IgD-negative memory B cell (primary cell): ENCODE data around the gene MED13. TPM values are rescaled to one million over a fixed set of nuclear protein-coding genes. Genes with fewer than 3 reads are reported as not detected.

ENCODE experiments used
- H3K27ac Mint-ChIP-seq, 3 donors: one replicate each; pipeline ENCODE4 v1.8.0; 2020 to 2022; ENCODE audit warnings: mild to moderate bottlenecking in 3 of 3, mixed read lengths in 3 of 3, moderate library complexity in 1 of 3
- H3K27me3 Mint-ChIP-seq: one replicate; pipeline ENCODE4 v1.8.0; 2021; ENCODE audit warnings: mixed read lengths
- H3K36me3 Mint-ChIP-seq: one replicate; pipeline ENCODE4 v1.8.0; 2020; ENCODE audit warnings: mild to moderate bottlenecking, mixed read lengths
- H3K4me1 Mint-ChIP-seq, 3 donors: one replicate each; pipeline ENCODE4 v1.8.0; 2020 to 2022; ENCODE audit warnings: mixed read lengths in 3 of 3, mild to moderate bottlenecking in 1 of 3
- H3K4me3 Mint-ChIP-seq, 4 donors: one replicate each; pipeline ENCODE4 v1.8.0; 2020 to 2022; ENCODE audit warnings: mild to moderate bottlenecking in 4 of 4, mixed read lengths in 4 of 4, moderate library complexity in 3 of 4
- H3K9me3 Mint-ChIP-seq, 3 donors: one replicate each; pipeline ENCODE4 v1.8.0; 2020 to 2021; ENCODE audit warnings: mixed read lengths in 3 of 3, mild to moderate bottlenecking in 1 of 3
- polyA plus RNA-seq: library from polyadenylated mRNA; unstranded; fragments of 300-500 nt; fragmentation: Illumina TruSeq; gene quantifications from one replicate; pipeline ENCODE4 v1.2.3, GENCODE V29; 2021

MED13 gene, protein sequence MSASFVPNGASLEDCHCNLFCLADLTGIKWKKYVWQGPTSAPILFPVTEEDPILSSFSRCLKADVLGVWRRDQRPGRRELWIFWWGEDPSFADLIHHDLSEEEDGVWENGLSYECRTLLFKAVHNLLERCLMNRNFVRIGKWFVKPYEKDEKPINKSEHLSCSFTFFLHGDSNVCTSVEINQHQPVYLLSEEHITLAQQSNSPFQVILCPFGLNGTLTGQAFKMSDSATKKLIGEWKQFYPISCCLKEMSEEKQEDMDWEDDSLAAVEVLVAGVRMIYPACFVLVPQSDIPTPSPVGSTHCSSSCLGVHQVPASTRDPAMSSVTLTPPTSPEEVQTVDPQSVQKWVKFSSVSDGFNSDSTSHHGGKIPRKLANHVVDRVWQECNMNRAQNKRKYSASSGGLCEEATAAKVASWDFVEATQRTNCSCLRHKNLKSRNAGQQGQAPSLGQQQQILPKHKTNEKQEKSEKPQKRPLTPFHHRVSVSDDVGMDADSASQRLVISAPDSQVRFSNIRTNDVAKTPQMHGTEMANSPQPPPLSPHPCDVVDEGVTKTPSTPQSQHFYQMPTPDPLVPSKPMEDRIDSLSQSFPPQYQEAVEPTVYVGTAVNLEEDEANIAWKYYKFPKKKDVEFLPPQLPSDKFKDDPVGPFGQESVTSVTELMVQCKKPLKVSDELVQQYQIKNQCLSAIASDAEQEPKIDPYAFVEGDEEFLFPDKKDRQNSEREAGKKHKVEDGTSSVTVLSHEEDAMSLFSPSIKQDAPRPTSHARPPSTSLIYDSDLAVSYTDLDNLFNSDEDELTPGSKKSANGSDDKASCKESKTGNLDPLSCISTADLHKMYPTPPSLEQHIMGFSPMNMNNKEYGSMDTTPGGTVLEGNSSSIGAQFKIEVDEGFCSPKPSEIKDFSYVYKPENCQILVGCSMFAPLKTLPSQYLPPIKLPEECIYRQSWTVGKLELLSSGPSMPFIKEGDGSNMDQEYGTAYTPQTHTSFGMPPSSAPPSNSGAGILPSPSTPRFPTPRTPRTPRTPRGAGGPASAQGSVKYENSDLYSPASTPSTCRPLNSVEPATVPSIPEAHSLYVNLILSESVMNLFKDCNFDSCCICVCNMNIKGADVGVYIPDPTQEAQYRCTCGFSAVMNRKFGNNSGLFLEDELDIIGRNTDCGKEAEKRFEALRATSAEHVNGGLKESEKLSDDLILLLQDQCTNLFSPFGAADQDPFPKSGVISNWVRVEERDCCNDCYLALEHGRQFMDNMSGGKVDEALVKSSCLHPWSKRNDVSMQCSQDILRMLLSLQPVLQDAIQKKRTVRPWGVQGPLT (N-terminal part only)
- 3.7 TPM for polyA plus RNA-seq

DNA sequence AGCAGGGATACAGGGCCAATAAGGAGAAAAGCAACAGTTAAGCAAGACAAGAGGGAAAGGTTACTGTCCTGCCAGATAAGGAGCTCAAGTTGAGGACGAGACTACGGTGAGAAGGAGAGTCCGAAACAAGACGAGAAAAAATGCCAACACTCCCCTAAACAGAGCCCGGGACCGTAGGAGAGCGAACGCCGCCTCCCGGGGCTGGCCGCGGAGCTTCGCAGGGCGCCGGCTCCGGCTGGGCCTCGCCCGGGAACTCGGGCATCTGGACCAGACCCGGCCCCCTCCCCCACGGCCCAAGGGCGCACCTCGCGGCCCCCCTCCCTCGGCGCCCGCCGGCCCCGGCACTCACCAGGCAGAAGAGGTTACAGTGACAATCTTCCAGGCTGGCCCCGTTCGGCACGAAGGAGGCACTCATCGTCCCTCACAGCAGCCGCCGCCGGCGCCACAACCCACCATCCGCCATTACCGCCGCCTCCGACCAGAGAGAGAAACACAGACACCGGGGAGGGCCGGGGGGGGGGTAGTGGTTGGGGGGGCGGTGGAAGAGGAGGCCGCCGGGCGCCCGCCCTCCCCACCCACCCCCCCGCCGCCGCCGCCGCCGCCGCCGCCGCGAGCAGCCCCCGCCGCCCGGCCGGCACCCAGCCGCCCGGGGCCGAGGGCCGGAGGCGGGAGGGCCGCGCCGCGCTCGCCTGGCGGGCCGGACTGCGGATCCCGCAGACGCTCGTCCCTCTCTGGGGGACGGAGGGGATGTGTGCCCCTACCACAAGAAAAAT, at the start of gene MED13:
Gene MED13, minus strand, starts transcription at position 488 of the 773 bp plus-strand sequence. Its CDS starts 73 bp downstream, at position 415.
- H3K36me3 Mint-ChIP-seq: peaks cover 3% of the 10 kb centered on the region
- peak within 1 kb of the TSS; percentile 91 to 100 (median 98) for H3K4me3 Mint-ChIP-seq
- peaks cover 32 to 38% (median 34%) of the 10 kb centered on the region in 3 donors for H3K4me1 Mint-ChIP-seq
- no peaks in the 10 kb centered on the region for H3K9me3 Mint-ChIP-seq
- H3K27ac Mint-ChIP-seq: peak within 1 kb of the TSS; percentile 97 to 99 (median 99)
- H3K27me3 Mint-ChIP-seq: no peaks in the 10 kb centered on the region

- H3K27ac Mint-ChIP-seq: no peak overlapping the region
- peak overlapping the region in 1 of 4 donors; percentile 63 for H3K4me3 Mint-ChIP-seq
- no peaks in the 10 kb centered on the region for H3K9me3 Mint-ChIP-seq
- peaks cover 0 to 2% (median 0%) of the 10 kb centered on the region in 3 donors for H3K4me1 Mint-ChIP-seq
- no peaks in the 10 kb centered on the region for H3K36me3 Mint-ChIP-seq
- peaks cover 1% of the 10 kb centered on the region for H3K27me3 Mint-ChIP-seq
These were observed 47.2 kb upstream of the MED13 start for GRCh38 chr17:62112229-62112628.

DNA sequence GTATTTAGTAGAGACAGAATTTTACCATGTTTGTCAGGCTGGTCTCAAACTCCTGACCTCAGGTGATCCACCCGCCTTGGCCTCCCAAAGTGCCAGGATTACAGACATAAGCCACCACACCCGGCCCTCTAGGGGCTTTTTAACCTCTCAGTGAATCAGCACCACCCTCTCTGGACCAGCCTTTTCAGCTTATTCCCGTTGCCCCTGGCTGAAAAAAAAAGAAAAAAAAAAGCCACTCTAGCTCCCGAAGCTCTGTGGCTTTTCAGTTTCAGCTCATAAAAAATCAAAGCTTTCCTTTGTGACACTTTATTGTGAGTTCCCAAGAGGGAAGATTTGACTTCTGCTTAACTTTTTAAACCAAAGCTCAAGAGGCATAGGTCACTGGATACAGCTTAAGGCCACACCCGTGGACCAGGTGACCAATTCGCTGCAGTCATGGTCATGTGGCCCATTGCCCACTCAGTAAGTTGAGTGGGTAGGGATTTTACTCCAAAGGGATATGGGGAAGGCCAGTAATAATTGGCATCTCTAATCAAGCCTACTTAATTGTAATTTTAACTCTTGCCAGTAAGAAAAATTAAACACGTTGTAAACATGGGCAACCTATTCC, 46.6 kb upstream of the MED13 start:
- peaks cover 1% of the 10 kb centered on the region for H3K27me3 Mint-ChIP-seq
- peaks cover 0 to 2% (median 0%) of the 10 kb centered on the region in 3 donors for H3K4me1 Mint-ChIP-seq
- H3K4me3 Mint-ChIP-seq: peak overlapping the region in 1 of 4 donors; percentile 63
- no peaks in the 10 kb centered on the region for H3K9me3 Mint-ChIP-seq
- no peak overlapping the region for H3K27ac Mint-ChIP-seq
- no peaks in the 10 kb centered on the region for H3K36me3 Mint-ChIP-seq

DNA sequence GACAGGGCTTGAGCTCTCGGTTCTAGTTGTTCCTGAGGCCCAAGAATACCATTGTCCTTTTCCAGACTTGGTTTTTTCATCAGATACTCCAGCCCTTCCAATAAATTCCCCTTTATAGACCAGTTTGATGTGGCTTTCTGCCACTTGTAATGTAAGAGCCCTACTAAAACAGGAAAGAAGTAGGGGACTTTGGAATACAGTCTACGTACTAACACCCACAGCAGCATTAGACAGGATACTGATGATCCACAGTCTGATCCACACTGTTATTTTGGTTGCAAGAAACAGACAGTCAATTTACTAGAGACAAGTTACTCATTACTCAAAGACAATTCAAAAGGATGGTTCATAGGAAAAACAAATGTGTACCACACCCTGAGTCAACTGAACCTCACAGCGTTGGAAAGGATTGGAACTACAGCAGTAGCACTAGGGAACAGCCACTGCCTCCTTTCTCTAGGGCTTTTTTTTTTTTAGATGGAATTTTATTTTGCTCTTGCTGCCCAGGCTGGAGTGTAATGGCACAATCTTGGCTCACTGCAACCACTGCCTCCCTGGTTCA, 45.9 kb upstream of the MED13 start:
- no peak overlapping the region for H3K4me3 Mint-ChIP-seq
- no peaks in the 10 kb centered on the region for H3K36me3 Mint-ChIP-seq
- H3K27me3 Mint-ChIP-seq: peaks cover 1% of the 10 kb centered on the region
- no peak overlapping the region for H3K27ac Mint-ChIP-seq
- no peaks in the 10 kb centered on the region for H3K9me3 Mint-ChIP-seq
- H3K4me1 Mint-ChIP-seq: peaks cover 0 to 2% (median 0%) of the 10 kb centered on the region in 3 donors

DNA sequence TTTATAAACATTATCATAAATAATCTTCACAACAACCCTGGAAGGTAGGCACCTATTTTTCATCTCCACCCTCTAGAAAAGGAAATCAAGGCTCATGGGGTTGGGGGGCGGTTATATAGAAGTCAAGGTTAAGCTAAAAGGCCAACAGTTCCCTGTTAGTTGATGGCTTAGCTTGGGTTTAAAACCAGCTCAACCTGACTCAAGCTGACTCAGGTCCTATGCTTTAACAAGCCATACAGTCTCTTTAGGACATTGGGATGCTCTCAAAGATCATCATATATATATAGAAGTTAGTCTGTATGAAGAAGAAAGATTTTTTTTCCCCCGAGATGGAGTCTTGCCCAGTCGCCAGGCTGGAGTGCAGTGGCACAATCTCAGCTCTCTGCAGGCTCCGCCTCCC, 44.8 kb upstream of the MED13 start:
- Mint-ChIP-seq H3K27ac (no peak overlapping the region), H3K27me3 (peaks cover 1% of the 10 kb centered on the region), H3K9me3 (no peaks in the 10 kb centered on the region), H3K36me3 (no peaks in the 10 kb centered on the region), H3K4me1 (peaks cover 0 to 2% (median 0%) of the 10 kb centered on the region in 3 donors), H3K4me3 (no peak overlapping the region)

- H3K9me3 Mint-ChIP-seq: no peaks in the 10 kb centered on the region
- H3K4me1 Mint-ChIP-seq: peaks cover 0 to 2% (median 0%) of the 10 kb centered on the region in 3 donors
- no peak overlapping the region for H3K27ac Mint-ChIP-seq
- H3K4me3 Mint-ChIP-seq: no peak overlapping the region
- no peaks in the 10 kb centered on the region for H3K36me3 Mint-ChIP-seq
- peaks cover 1% of the 10 kb centered on the region for H3K27me3 Mint-ChIP-seq
These were observed 44.4 kb upstream of the MED13 start for GRCh38 chr17:62109378-62109902.

DNA sequence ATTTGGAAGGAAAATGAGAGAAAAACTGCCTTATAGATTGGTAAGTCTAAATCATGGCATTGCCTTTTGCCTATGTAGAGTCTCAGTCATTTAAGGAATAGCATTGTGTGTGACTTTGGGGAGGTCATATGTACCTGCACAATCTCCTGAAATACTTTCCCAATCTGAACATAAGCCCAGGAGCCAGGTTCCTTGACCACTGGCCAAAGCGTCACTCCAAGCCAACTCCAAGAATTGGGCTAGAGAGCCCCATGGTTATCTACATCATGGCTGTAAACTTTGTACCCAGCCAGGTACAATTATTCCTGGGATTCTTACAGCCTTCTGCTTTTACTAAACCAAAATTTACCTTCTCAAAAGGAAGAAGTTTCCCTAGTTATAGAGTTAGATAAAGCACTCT, 40.8 kb upstream of the MED13 start:
- Mint-ChIP-seq H3K36me3 (peaks cover 2% of the 10 kb centered on the region), H3K4me1 (peaks cover 0 to 3% (median 2%) of the 10 kb centered on the region in 3 donors), H3K9me3 (no peaks in the 10 kb centered on the region), H3K27ac (no peak overlapping the region), H3K4me3 (no peak overlapping the region), H3K27me3 (no peaks in the 10 kb centered on the region)

DNA sequence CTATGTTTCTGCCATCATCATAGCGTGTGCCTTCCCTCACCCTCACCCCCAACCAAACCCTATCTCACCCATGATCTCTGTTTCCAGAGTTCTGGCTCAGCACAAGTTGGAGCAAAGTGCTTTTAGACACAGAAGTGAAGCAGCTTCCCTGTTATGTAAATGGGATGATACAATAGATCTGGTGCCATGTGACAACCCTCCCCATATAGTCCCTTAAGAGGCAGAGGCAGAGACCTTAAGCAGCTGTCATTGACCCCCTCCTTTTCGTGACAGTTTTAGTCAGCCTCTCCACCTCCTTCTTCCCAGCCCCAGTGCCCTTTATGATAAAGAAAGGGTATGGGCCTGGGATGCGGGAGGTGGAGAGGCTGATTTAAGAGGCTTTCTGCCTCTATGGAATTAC, 40.3 kb upstream of the MED13 start:
- Mint-ChIP-seq H3K27me3 (no peaks in the 10 kb centered on the region), H3K9me3 (no peaks in the 10 kb centered on the region), H3K36me3 (peaks cover 2% of the 10 kb centered on the region), H3K4me1 (peaks cover 0 to 5% (median 4%) of the 10 kb centered on the region in 3 donors), H3K4me3 (no peak overlapping the region), H3K27ac (no peak overlapping the region)

DNA sequence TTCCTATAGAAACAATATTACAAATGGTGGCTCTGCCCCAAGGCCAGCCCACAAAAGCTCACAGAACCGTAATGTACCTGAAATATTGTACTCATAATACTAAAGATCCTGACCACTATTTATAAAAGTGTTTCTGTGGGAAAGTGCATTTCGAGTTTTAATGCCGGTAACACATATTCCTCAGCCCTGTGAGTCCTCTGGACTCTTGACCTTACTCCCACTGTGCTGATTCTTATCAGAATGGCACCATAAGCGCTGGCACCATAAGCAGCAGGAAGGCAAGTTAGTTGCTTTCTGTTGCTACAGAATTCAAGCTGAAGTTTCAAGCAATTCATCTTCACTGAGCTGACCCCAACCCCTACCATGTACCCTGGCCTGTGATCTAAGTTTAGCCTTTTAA, 36.4 kb upstream of the MED13 start:
- Mint-ChIP-seq H3K27ac (no peak overlapping the region), H3K9me3 (no peaks in the 10 kb centered on the region), H3K4me1 (peaks cover 13 to 25% (median 24%) of the 10 kb centered on the region in 3 donors), H3K27me3 (no peaks in the 10 kb centered on the region), H3K4me3 (no peak overlapping the region), H3K36me3 (peaks cover 4% of the 10 kb centered on the region)

DNA sequence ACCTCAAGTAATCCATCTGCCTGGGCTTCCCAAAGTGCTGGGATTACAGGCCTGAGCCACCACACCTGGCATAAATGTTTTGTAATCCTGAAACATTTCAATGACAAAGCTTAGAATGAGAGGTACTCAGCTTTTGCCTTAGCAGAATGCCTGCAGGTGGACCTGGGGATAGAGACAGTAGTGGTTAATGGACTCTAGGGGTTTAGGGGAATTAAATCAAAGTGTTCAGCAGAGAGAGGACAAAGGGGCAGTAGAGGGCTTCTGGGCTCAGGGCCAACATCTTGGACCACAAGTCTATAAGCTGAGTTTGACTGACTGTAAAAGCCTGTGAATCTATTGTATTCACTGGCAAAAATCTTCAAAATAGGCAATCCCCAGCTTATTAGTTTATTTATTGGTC, 36.0 kb upstream of the MED13 start:
- H3K4me1 Mint-ChIP-seq: peaks cover 13 to 25% (median 24%) of the 10 kb centered on the region in 3 donors
- H3K27me3 Mint-ChIP-seq: no peaks in the 10 kb centered on the region
- H3K4me3 Mint-ChIP-seq: no peak overlapping the region
- H3K9me3 Mint-ChIP-seq: no peaks in the 10 kb centered on the region
- no peak overlapping the region for H3K27ac Mint-ChIP-seq
- H3K36me3 Mint-ChIP-seq: peaks cover 4% of the 10 kb centered on the region

DNA sequence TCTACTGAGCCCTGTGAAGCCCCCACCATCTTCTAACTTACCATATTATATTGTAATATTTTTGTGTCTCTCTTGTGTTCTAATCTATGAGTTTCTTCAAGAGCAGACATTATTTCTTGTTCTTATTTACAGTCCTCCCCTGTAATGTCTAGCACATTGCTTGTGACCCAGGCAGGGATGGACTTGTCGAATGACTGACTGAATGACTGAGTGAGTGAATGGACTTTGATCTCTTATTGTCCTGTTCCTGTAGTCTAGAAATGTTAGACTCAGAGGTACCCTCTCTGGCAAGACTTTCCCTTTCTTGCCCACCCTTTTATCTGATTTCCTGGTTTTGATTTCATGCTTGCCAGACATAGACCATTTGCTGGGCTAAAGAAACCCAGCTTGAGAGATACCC, 35.0 kb upstream of the MED13 start:
- H3K27ac Mint-ChIP-seq: no peak overlapping the region
- H3K4me3 Mint-ChIP-seq: peak overlapping the region in 1 of 4 donors; percentile 18
- peaks cover 13 to 25% (median 24%) of the 10 kb centered on the region in 3 donors for H3K4me1 Mint-ChIP-seq
- peaks cover 4% of the 10 kb centered on the region for H3K36me3 Mint-ChIP-seq
- H3K27me3 Mint-ChIP-seq: no peaks in the 10 kb centered on the region
- no peaks in the 10 kb centered on the region for H3K9me3 Mint-ChIP-seq

GRCh38 chr17:62099532-62099931, 34.5 kb upstream of the MED13 start:
- Mint-ChIP-seq H3K9me3 (no peaks in the 10 kb centered on the region), H3K27ac (no peak overlapping the region), H3K27me3 (no peaks in the 10 kb centered on the region), H3K36me3 (peaks cover 4% of the 10 kb centered on the region), H3K4me1 (peaks cover 13 to 25% (median 24%) of the 10 kb centered on the region in 3 donors), H3K4me3 (no peak overlapping the region)

DNA sequence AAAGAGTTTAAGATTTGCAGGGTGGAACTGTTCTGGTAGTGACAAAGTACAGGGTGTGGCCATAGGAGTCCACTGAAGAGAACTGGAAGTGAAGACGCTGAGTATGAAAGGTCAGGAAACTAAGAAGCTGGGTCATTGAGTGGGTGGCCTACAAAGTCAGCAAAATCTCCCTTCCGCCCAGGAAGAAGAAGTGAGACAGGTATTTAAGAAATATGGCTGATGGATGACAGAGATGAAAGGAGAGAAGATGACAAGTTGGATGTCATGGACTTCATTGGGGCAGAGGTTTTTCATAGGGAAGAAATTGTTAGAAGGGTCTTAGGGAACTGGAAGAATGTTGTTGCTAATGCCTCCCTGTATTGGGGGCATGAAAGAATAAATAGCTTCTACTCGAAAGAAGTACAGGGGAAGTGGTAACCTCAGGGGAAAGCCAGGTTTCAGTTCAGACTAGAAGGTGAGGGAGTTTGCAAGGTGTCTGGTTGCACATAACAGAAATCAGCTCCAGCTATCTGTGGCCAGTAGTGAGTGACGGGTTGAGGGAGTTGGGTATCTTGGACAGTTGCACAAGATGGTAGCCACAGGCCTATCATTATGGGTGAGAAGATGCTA, 33.6 kb upstream of the MED13 start:
- Mint-ChIP-seq H3K9me3 (no peaks in the 10 kb centered on the region), H3K27ac (peak overlapping the region; percentile 26 to 88 (median 34))

More for the DNA sequence above, 33.6 kb upstream of the MED13 start:
- Mint-ChIP-seq H3K4me1 (peaks cover 19 to 31% (median 28%) of the 10 kb centered on the region in 3 donors), H3K4me3 (peak overlapping the region; percentile 26 to 81 (median 48)), H3K36me3 (peaks cover 4% of the 10 kb centered on the region), H3K27me3 (no peaks in the 10 kb centered on the region)
